ENCODE measurements around the gene MYOZ3. TPM values are rescaled to one million over a fixed set of nuclear protein-coding genes. Genes with fewer than 3 reads are reported as not detected.

MYOZ3 gene
- total RNA-seq, 2 donors from 2014 or later: 2.0 to 3.5 TPM

- DNase-seq (ENCODE audit: low spot score): no peak
- TF ChIP-seq, protein P1, sequence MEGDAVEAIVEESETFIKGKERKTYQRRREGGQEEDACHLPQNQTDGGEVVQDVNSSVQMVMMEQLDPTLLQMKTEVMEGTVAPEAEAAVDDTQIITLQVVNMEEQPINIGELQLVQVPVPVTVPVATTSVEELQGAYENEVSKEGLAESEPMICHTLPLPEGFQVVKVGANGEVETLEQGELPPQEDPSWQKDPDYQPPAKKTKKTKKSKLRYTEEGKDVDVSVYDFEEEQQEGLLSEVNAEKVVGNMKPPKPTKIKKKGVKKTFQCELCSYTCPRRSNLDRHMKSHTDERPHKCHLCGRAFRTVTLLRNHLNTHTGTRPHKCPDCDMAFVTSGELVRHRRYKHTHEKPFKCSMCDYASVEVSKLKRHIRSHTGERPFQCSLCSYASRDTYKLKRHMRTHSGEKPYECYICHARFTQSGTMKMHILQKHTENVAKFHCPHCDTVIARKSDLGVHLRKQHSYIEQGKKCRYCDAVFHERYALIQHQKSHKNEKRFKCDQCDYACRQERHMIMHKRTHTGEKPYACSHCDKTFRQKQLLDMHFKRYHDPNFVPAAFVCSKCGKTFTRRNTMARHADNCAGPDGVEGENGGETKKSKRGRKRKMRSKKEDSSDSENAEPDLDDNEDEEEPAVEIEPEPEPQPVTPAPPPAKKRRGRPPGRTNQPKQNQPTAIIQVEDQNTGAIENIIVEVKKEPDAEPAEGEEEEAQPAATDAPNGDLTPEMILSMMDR (IDR thresholded peaks at IDR 0.05): peak; percentile 82 to 86
- Histone ChIP-seq H3K27ac (peak overlapping the region; percentile 96), H3K4me3 (peak overlapping the region; percentile 44 to 55), H3K27me3 (no peaks in the 10 kb centered on the region), H3K9me3 (no peaks in the 10 kb centered on the region), H3K36me3 (peaks cover 24% of the 10 kb centered on the region), H3K4me1 (peaks cover 0 to 76% of the 10 kb centered on the region in 2 donors)
These were observed 4.6 kb upstream of the MYOZ3 start for GRCh38 chr5:150656191-150657132.

DNA sequence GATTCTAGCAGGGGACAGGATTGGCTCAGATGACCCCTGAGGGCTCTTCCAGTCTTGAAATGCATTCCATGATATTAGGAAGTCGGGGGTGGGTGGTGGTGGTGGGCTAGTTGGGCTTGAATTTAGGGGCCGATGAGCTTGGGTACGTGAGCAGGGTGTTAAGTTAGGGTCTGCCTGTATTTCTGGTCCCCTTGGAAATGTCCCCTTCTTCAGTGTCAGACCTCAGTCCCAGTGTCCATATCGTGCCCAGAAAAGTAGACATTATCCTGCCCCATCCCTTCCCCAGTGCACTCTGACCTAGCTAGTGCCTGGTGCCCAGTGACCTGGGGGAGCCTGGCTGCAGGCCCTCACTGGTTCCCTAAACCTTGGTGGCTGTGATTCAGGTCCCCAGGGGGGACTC, 2.9 kb upstream of the MYOZ3 start:
- H3K27me3 ChIP-seq: no peaks in the 10 kb centered on the region
- peak overlapping the region; percentile 96 for H3K27ac ChIP-seq
- DNase-seq (ENCODE audit: low spot score): no peak
- TF ChIP-seq, protein P1 (IDR thresholded peaks at IDR 0.05): no peak
- H3K9me3 ChIP-seq: no peaks in the 10 kb centered on the region
- H3K4me1 ChIP-seq: peaks cover 0 to 60% of the 10 kb centered on the region in 2 donors
- H3K36me3 ChIP-seq: peaks cover 7% of the 10 kb centered on the region
- H3K4me3 ChIP-seq: no peak overlapping the region

GRCh38 chr5:150658699-150659265, 2.3 kb upstream of the MYOZ3 start:
- H3K4me1 ChIP-seq: peaks cover 0 to 53% of the 10 kb centered on the region in 2 donors
- TF ChIP-seq, protein P1 (IDR thresholded peaks at IDR 0.05): no peak
- DNase-seq (ENCODE audit: low spot score): no peak

GRCh38 chr5:150659360-150660107, 1.5 kb upstream of the MYOZ3 start:
- H3K4me1 ChIP-seq: peaks cover 0 to 49% of the 10 kb centered on the region in 2 donors
- no peaks in the 10 kb centered on the region for H3K27me3 ChIP-seq
- no peak overlapping the region for H3K4me3 ChIP-seq
- H3K9me3 ChIP-seq: no peaks in the 10 kb centered on the region
- DNase-seq (ENCODE audit: low spot score): peak; percentile 58
- H3K27ac ChIP-seq: peak overlapping the region; percentile 31 to 96
- H3K36me3 ChIP-seq: no peaks in the 10 kb centered on the region
- TF ChIP-seq, protein P1 (IDR thresholded peaks at IDR 0.05): no peak

More at GRCh38 chr5:150658699-150659265, 2.3 kb upstream of the MYOZ3 start:
- H3K36me3 ChIP-seq: peaks cover under 1% of the 10 kb centered on the region
- H3K4me3 ChIP-seq: no peak overlapping the region
- no peaks in the 10 kb centered on the region for H3K9me3 ChIP-seq
- peak overlapping the region; percentile 96 for H3K27ac ChIP-seq
- no peaks in the 10 kb centered on the region for H3K27me3 ChIP-seq

DNA sequence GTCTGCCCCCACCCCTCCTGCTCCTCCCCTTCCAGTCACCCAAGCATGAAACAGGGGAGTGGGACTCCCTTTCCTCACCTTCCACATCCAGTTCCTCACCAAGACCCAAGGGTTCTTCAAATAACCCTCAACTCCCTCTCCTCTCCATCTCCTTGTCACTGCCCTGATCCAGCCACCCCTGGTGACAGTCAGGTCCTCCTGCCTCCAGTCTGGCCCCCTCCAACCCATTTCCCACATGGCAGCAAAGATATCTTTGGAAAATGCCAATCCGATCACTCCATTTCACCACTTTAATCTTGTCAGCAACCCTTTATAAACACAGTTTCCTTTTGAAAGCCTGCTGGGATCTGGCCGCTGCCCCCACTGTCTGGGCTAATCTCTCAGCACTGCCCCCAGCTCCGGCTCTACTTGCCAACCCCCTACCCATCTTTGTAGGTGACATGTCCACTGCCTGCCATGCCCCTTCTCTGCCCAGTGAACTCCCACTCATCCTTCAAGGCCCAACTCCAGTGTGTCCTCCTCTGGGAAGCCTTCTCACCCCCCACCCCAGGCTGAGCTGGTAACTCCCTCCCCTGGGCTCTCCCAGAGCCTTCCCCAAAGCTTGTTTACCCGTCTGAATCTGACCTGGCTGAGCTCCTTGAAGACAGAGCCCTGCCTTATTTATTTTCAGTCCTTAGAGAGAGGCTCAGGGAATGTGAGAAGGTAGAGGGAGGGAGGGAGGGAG, 781 bp upstream of the MYOZ3 start:
- TF ChIP-seq, protein P1 (IDR thresholded peaks at IDR 0.05): no peak
- Histone ChIP-seq H3K27me3 (no peaks in the 10 kb centered on the region), H3K9me3 (no peaks in the 10 kb centered on the region), H3K36me3 (no peaks in the 10 kb centered on the region), H3K4me3 (no peak overlapping the region), H3K4me1 (peaks cover 0 to 49% of the 10 kb centered on the region in 2 donors), H3K27ac (peak overlapping the region; percentile 31 to 96)
- peak; percentile 59 for DNase-seq (ENCODE audit: low spot score)

Data from right atrium auricular region (tissue), 2 donors.